ENCODE measurements around the gene EDAR.

DNA sequence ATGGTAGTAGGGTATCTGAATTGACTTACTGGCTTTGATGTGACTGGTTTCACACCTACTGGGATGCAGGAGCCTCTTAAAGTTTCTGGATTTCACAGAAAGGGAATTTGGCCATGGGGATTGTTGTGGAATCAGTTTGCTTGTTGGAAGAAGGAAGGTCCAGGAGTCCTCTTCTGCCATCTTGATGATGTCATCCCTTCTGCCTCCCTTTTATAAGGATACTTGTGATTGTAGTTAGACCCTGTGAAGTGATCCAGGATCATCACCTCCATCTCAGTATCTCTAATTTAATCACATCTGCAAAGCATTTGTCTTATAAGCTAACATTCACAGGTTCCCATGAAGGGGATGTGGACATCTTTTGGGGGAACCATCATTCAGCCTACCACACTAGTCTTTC lies 123.0 kb downstream of the EDAR start:
- TF ChIP-seq, protein P1, sequence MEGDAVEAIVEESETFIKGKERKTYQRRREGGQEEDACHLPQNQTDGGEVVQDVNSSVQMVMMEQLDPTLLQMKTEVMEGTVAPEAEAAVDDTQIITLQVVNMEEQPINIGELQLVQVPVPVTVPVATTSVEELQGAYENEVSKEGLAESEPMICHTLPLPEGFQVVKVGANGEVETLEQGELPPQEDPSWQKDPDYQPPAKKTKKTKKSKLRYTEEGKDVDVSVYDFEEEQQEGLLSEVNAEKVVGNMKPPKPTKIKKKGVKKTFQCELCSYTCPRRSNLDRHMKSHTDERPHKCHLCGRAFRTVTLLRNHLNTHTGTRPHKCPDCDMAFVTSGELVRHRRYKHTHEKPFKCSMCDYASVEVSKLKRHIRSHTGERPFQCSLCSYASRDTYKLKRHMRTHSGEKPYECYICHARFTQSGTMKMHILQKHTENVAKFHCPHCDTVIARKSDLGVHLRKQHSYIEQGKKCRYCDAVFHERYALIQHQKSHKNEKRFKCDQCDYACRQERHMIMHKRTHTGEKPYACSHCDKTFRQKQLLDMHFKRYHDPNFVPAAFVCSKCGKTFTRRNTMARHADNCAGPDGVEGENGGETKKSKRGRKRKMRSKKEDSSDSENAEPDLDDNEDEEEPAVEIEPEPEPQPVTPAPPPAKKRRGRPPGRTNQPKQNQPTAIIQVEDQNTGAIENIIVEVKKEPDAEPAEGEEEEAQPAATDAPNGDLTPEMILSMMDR (IDR thresholded peaks at IDR 0.05), result no peak
- TF ChIP-seq POLR2A (IDR thresholded peaks at IDR 0.05) (no peak), EP300 (IDR thresholded peaks at IDR 0.05) (no peak), POLR2AphosphoS5 (IDR thresholded peaks at IDR 0.05) (no peak)

All from stomach (tissue), 4 donors.